Osteoblast (primary cell): ENCODE measurements around the gene TLK2. TPM values are rescaled to one million over a fixed set of nuclear protein-coding genes. Genes with fewer than 3 reads are reported as not detected.
A peak's percentile ranks its signal among the peaks of the same experiment; 100 is the strongest.

ENCODE experiments used
- DNase-seq: peaks from one replicate; pipeline ENCODE4 v3.0.0; 2011; ENCODE audit warnings: low spot score, mixed read lengths; ENCODE audit not compliant: insufficient read length; ENCODE audit errors: missing footprints
- H2AFZ ChIP-seq: 2 replicates; pipeline ENCODE4 v1.6.0; 2011; ENCODE audit warnings: mild to moderate bottlenecking, low read length
- H3K27ac ChIP-seq: 2 replicates; pipeline ENCODE4 v1.5.1; 2011; ENCODE audit warnings: mild to moderate bottlenecking, low read depth, low read length, moderate library complexity
- H3K27me3 ChIP-seq: 2 replicates; pipeline ENCODE4 v1.6.0; 2012; ENCODE audit warnings: mild to moderate bottlenecking, control low read depth, inconsistent platforms, low read length, moderate library complexity; ENCODE audit not compliant: insufficient read depth
- H3K36me3 ChIP-seq: 2 replicates; pipeline ENCODE4 v1.5.1; 2011; ENCODE audit warnings: mild to moderate bottlenecking, low read length, control low read depth, moderate library complexity; ENCODE audit not compliant: insufficient read depth
- H3K4me1 ChIP-seq: 2 replicates; pipeline ENCODE4 v1.5.1; 2011; ENCODE audit warnings: mild to moderate bottlenecking, low read length, control low read depth, moderate library complexity; ENCODE audit not compliant: insufficient read depth
- H3K4me2 ChIP-seq: 2 replicates; pipeline ENCODE4 v1.6.0; 2011; ENCODE audit warnings: mild to moderate bottlenecking, low read length; ENCODE audit not compliant: insufficient read depth
- H3K4me3 ChIP-seq: fragments of 200-600 bp; sonication (generic); 3 replicates; pipeline ENCODE4 v1.5.1; 2012; ENCODE audit warnings: mild to moderate bottlenecking, low read length, inconsistent platforms; ENCODE audit not compliant: insufficient read depth
- H3K79me2 ChIP-seq: 2 replicates; pipeline ENCODE4 v1.6.0; 2012; ENCODE audit warnings: mild to moderate bottlenecking, low read length, control low read depth, inconsistent platforms; ENCODE audit not compliant: insufficient read depth
- H3K9me3 ChIP-seq: 2 replicates; pipeline ENCODE4 v1.5.1; 2011; ENCODE audit warnings: low read depth, low read length, control low read depth
- H4K20me1 ChIP-seq: 2 replicates; pipeline ENCODE4 v1.6.0; 2012; ENCODE audit warnings: mild to moderate bottlenecking, low read length, control low read depth; ENCODE audit not compliant: insufficient read depth
- total RNA-seq: library from RNA; depleted of rRNA; stranded (reverse); fragments of >200 nt; gene quantifications from 2 replicates; pipeline ENCODE4 v1.2.3, GENCODE V29; 2012
- TF ChIP-seq, protein P1 (sequence below): IDR thresholded peaks from 2 replicates; pipeline ENCODE4 v1.5.1; 2011; ENCODE audit warnings: mild to moderate bottlenecking, low read depth, low read length, moderate library complexity; ENCODE audit errors: extremely low read depth

The TLK2 gene
- total RNA-seq, 1 donor = 52.8 TPM

DNA sequence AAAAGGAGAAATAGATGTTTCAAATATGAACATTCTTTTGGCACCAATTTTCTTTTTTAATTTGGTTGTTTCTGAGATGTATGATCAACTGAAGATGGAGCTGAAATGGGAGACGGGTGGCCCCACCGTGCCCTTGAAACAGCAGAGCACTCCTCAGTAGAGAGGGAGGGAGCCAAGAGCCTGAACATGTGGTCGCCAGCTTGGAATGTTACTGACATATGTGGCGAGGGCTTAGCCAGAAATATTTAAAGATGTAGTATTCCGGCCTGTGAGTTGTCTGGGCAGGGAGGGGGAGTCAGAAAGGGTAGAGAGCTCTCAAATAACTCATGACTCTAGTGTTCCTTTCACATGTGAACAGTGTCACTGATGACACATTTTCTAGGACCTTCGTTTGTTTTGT, 135.5 kb downstream of the TLK2 start:
- H3K79me2 ChIP-seq = peaks cover 7% of the 10 kb centered on the region
- H3K4me2 ChIP-seq = peak overlapping the region; percentile 19
- no peak overlapping the region for H3K4me3 ChIP-seq
- no peak overlapping the region for H2AFZ ChIP-seq
- TF ChIP-seq, protein P1, sequence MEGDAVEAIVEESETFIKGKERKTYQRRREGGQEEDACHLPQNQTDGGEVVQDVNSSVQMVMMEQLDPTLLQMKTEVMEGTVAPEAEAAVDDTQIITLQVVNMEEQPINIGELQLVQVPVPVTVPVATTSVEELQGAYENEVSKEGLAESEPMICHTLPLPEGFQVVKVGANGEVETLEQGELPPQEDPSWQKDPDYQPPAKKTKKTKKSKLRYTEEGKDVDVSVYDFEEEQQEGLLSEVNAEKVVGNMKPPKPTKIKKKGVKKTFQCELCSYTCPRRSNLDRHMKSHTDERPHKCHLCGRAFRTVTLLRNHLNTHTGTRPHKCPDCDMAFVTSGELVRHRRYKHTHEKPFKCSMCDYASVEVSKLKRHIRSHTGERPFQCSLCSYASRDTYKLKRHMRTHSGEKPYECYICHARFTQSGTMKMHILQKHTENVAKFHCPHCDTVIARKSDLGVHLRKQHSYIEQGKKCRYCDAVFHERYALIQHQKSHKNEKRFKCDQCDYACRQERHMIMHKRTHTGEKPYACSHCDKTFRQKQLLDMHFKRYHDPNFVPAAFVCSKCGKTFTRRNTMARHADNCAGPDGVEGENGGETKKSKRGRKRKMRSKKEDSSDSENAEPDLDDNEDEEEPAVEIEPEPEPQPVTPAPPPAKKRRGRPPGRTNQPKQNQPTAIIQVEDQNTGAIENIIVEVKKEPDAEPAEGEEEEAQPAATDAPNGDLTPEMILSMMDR = no peak
- H3K27ac ChIP-seq = peak overlapping the region; percentile 55
- no peaks in the 10 kb centered on the region for H3K9me3 ChIP-seq
- H3K4me1 ChIP-seq = peaks cover 15% of the 10 kb centered on the region
- H4K20me1 ChIP-seq = no peaks in the 10 kb centered on the region
- peaks cover 40% of the 10 kb centered on the region for H3K36me3 ChIP-seq
- DNase-seq = peak; percentile 91
- H3K27me3 ChIP-seq = no peaks in the 10 kb centered on the region

DNA sequence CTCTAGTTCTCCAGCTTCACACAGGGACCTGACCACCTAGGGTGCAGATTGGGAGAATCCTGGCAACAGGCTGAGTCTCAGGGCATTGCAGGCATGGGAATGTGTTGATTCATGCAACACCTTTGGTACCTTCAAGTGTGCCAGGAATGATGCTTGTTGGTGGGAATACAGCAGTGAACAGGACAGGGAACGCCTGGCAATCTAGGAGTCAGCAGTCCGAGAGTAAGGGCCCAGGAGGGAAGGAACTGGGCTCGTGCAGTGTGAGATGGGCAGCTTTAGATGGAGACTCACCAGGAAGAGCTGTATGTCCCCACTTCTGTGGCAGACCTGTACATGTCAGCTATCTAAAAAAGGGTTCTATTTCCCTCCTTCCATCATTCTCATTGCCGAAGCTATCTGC, 136.9 kb downstream of the TLK2 start:
- Histone ChIP-seq H3K79me2 (no peaks in the 10 kb centered on the region), H3K36me3 (peaks cover 26% of the 10 kb centered on the region), H3K27ac (no peak overlapping the region), H3K27me3 (no peaks in the 10 kb centered on the region), H3K4me3 (no peak overlapping the region), H3K4me2 (no peak overlapping the region), H3K9me3 (no peaks in the 10 kb centered on the region), H4K20me1 (no peaks in the 10 kb centered on the region), H3K4me1 (peaks cover 15% of the 10 kb centered on the region), H2AFZ (no peak overlapping the region)
- peak; percentile 30 for DNase-seq
- TF ChIP-seq, protein P1 = no peak

- DNase-seq = peak; percentile 37
- Histone ChIP-seq H4K20me1 (no peaks in the 10 kb centered on the region), H3K4me1 (peaks cover 15% of the 10 kb centered on the region), H3K27ac (no peak overlapping the region), H3K36me3 (peaks cover 9% of the 10 kb centered on the region), H3K9me3 (no peaks in the 10 kb centered on the region), H3K27me3 (no peaks in the 10 kb centered on the region), H2AFZ (no peak overlapping the region), H3K4me2 (no peak overlapping the region), H3K79me2 (no peaks in the 10 kb centered on the region), H3K4me3 (no peak overlapping the region)
- TF ChIP-seq, protein P1 = no peak
Measured at GRCh38 chr17:62616993-62617893, 138.6 kb downstream of the TLK2 start.

DNA sequence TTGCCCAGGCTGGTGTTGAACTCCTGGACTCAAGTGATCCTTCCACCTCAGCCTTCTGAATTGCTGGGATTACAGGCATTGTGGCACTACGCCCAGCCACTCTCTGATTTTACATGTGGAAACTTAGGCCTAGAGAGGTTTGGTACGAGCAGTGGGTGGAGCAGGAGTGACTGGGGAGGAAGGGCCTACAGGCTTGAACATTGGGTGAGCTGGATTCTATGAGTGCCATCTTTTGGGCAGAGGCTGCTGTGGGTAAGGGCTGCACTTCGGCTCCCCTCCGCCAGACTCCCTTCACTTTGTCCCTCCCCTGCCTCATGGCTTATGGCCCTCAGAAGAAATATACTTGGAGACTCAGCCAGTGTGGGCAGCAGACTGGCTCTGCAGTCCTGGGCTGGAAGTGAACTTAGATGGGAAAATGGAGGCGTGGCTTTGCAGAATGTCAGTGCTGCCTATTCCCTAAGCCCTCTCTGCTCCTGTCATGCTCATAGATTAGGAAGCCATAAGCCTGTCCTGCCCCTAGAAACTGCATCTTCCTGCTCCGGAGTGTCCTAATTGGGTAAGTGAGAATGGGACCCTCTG, 139.4 kb downstream of the TLK2 start:
- Histone ChIP-seq H2AFZ (no peak overlapping the region), H3K4me3 (no peak overlapping the region), H3K79me2 (no peaks in the 10 kb centered on the region), H3K36me3 (peaks cover 10% of the 10 kb centered on the region), H3K4me1 (peaks cover 15% of the 10 kb centered on the region), H3K9me3 (no peaks in the 10 kb centered on the region), H3K4me2 (no peak overlapping the region), H3K27ac (no peak overlapping the region), H3K27me3 (no peaks in the 10 kb centered on the region), H4K20me1 (no peaks in the 10 kb centered on the region)
- TF ChIP-seq, protein P1 = no peak
- DNase-seq = no peak
